B cell (primary cell): ENCODE measurements around the gene MOSPD3. TPM values are rescaled to one million over a fixed set of nuclear protein-coding genes. Genes with fewer than 3 reads are reported as not detected.

Source experiments
- ATAC-seq: fragments of 200-7000 bp; cut with Tn5 transposase; one replicate; pipeline ENCODE4 v1.10.0; 2021; ENCODE audit warnings: low read depth, mild to moderate bottlenecking, moderate number of reproducible peaks, moderate library complexity
- CTCF ChIA-PET: fragments of 350-600 bp; sonication (Branson Sonifier 250); formaldehyde crosslinking; loops from one replicate; lab custom pipeline; 2021; ENCODE audit warnings: antibody characterized with exemption, inconsistent platforms; lab: Charles Lee
- POLR2A ChIA-PET: fragments of 350-600 bp; sonication (Branson Sonifier 250); formaldehyde crosslinking; loops from one replicate; lab custom pipeline; 2021; ENCODE audit warnings: antibody characterized with exemption; lab: Charles Lee
- DNase-seq: peaks from one replicate; pipeline ENCODE4 v3.0.0; 2013
- H2AFZ ChIP-seq: 2 replicates; pipeline ENCODE4 v1.6.1; 2012; ENCODE audit warnings: mild to moderate bottlenecking, low read depth, low read length; ENCODE audit not compliant: insufficient read depth, poor library complexity, severe bottlenecking
- H3K27ac ChIP-seq, 2 donors: 1 replicate in 1 of 2; 2 replicates in 1 of 2; pipeline ENCODE4 v1.5.1; 2012 to 2013; ENCODE audit warnings: low read length in 2 of 2, mild to moderate bottlenecking in 2 of 2, moderate library complexity in 1 of 2
- H3K27me3 ChIP-seq, 4 experiments: fragments of 200-600 bp in 1 of 4; sonication (generic) in 1 of 4; replicated peaks in 1 of 4; 1 replicate in 2 of 4; 2 replicates in 2 of 4; pipeline versions ENCODE4 v1.6.1 to v1.7.0; 2013 to 2016; ENCODE audit warnings: low read length in 3 of 4, mild to moderate bottlenecking in 2 of 4, mixed read lengths in 1 of 4, moderate library complexity in 1 of 4; ENCODE audit not compliant: insufficient read depth in 4 of 4, control insufficient read depth in 3 of 4; ENCODE audit errors: control extremely low read depth in 1 of 4
- H3K36me3 ChIP-seq, 2 experiments: replicated peaks in 1 of 2; 1 replicate in 1 of 2; 2 replicates in 1 of 2; pipeline versions ENCODE4 v1.6.1 to v1.7.1; 2013; ENCODE audit warnings: low read length in 1 of 2; ENCODE audit not compliant: insufficient read depth in 2 of 2, control insufficient read depth in 1 of 2; ENCODE audit errors: control extremely low read depth in 1 of 2, extremely low read depth in 1 of 2
- H3K4me1 ChIP-seq, 2 donors: fragments of 200-600 bp in 1 of 2; sonication (generic) in 1 of 2; 1 replicate in 1 of 2; 2 replicates in 1 of 2; pipeline versions ENCODE4 v1.5.1 to v1.6.1; 2013 to 2017; ENCODE audit warnings: low read length in 2 of 2; ENCODE audit not compliant: control insufficient read depth in 2 of 2, insufficient read depth in 2 of 2
- H3K4me2 ChIP-seq: replicated peaks from 2 replicates; pipeline ENCODE3; 2012; ENCODE audit warnings: mild to moderate bottlenecking, low read depth, low read length; ENCODE audit not compliant: poor library complexity, severe bottlenecking
- H3K4me3 ChIP-seq, 5 experiments: fragments of 200-600 bp in 1 of 5; sonication (generic) in 1 of 5; 1 replicate in 3 of 5; 2 replicates in 2 of 5; pipeline versions ENCODE4 v1.5.1 to v1.7.0; 2011 to 2016; ENCODE audit warnings: low read length in 4 of 5, mild to moderate bottlenecking in 4 of 5, low read depth in 2 of 5, control low read depth in 1 of 5, moderate library complexity in 1 of 5; ENCODE audit not compliant: insufficient read depth in 1 of 5; ENCODE audit errors: control extremely low read depth in 1 of 5, extremely low read depth in 1 of 5
- H3K79me2 ChIP-seq: fragments of 200-600 bp; sonication (generic); one replicate; pipeline ENCODE4 v1.6.0; 2016; ENCODE audit warnings: low read length; ENCODE audit not compliant: control insufficient read depth, insufficient read depth
- H3K9ac ChIP-seq: fragments of 200-600 bp; sonication (generic); 2 replicates; pipeline ENCODE4 v1.6.1; 2017; ENCODE audit warnings: mild to moderate bottlenecking, low read length, moderate library complexity
- H3K9me3 ChIP-seq, 3 donors: one replicate each; pipeline versions ENCODE4 v1.6.1 to v1.7.1; 2013; ENCODE audit warnings: low read length in 2 of 3; ENCODE audit not compliant: control insufficient read depth in 2 of 3, insufficient read depth in 1 of 3; ENCODE audit errors: control extremely low read depth in 1 of 3
- H4K20me1 ChIP-seq: 2 replicates; pipeline ENCODE4 v1.6.0; 2012; ENCODE audit warnings: mild to moderate bottlenecking, low read length; ENCODE audit not compliant: insufficient read depth, control insufficient read depth, poor library complexity, severe bottlenecking
- H3K27ac Mint-ChIP-seq: one replicate; pipeline ENCODE4 v1.8.0; 2021; ENCODE audit warnings: mixed read lengths
- H3K27me3 Mint-ChIP-seq: one replicate; pipeline ENCODE4 v1.8.0; 2021; ENCODE audit warnings: mixed read lengths
- H3K4me1 Mint-ChIP-seq: one replicate; pipeline ENCODE4 v1.8.0; 2021; ENCODE audit warnings: mixed read lengths
- H3K4me3 Mint-ChIP-seq: one replicate; pipeline ENCODE4 v1.8.0; 2021; ENCODE audit warnings: mixed read lengths
- H3K9me3 Mint-ChIP-seq: one replicate; pipeline ENCODE4 v1.8.0; 2022; ENCODE audit warnings: mixed read lengths; ENCODE audit not compliant: insufficient read depth
- EZH2 ChIP-seq: IDR thresholded peaks from 2 replicates; pipeline ENCODE4 v1.6.1; 2012; ENCODE audit warnings: borderline replicate concordance, low read depth, mild to moderate bottlenecking, moderate library complexity, low read length; ENCODE audit not compliant: insufficient read depth, poor library complexity, severe bottlenecking
- WGBS: methylation state at CpG from one replicate; pipeline ENCODE4 v1.1.5; 2013; ENCODE audit warnings: missing lambda C conversion rate; ENCODE audit not compliant: insufficient coverage; 5-methylcytosine and 5-hydroxymethylcytosine counted together
- intact Hi-C: fragments of 100-400 bp; cut with micrococcal nuclease; formaldehyde crosslinking; loops from one replicate; pipeline ENCODE4 v1.10.0; 2022
- polyA plus RNA-seq: library from polyadenylated mRNA; depleted of rRNA; stranded (reverse); fragments of >200 nt; gene quantifications from 2 replicates; pipeline ENCODE4 v1.2.3, GENCODE V29; 2012
- total RNA-seq, 2 donors: library from RNA; stranded (reverse); fragments of 120-200 nt in 1 of 2; gene quantifications; 1 replicate in 1 of 2; 2 replicates in 1 of 2; pipeline versions ENCODE4 v1.2.3 to v1.2.4, GENCODE V29; 2013 to 2022
- TF ChIP-seq, protein P1 (sequence below): fragments of 200-600 bp; IDR thresholded peaks from one replicate; pipeline ENCODE4 v1.8.0; 2022; ENCODE audit warnings: antibody characterized with exemption, mild to moderate bottlenecking

The MOSPD3 gene
- total and polyA plus RNA-seq, 2 donors (not counting 1 experiment from before 2014, with no cell fraction given) = 18.8 to 19.2 TPM

DNA sequence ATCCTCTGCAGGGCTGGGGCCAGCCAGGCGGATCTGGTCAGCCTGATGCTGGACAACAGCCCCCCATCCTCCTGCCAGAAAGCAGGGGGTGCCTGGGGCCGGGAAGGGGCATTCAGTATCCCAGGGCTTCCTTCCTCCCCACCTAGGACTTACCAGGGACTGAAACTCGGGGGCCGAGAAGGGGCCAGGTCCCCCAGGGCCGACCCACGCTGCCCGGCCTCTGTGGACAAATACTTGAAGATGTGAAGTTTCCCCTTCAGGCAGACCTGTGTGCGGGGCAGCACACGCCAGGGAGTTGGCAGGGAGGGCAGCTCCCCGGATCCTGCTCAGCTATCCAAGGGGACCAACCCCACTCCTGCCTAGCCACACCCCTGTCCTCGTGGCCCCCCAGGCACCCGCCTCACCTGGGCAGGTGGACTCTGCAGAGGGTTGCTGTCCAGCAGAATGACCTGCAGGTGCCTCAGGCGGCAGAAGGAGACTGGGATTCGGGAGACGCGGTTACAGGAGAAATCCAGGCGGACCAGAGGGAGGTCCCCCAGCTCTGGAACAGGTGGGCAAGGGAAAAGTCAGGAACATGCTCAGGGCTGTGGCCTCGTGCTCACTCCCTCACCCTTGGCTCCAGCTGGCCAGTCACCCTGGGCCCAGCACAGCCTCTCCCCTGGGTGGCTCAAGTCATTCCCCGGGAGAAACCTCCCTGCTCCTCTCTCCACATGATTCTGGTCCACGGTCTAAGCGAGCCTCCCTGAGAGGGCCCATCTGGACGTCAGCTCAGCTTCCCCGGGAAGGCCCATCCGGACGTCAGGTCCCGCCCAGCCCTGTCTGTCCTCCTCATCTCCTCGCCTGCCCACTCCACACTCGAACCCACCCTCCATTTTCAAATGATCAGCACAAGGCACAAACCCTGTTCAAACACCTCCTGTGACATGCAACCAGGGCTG lies 33.8 kb upstream of the MOSPD3 start:
- Mint-ChIP-seq H3K9me3 (no peaks in the 10 kb centered on the region), H3K4me3 (no peak overlapping the region), H3K4me1 (peaks cover 18% of the 10 kb centered on the region), H3K27ac (no peak overlapping the region), H3K27me3 (no peaks in the 10 kb centered on the region)
- Histone ChIP-seq H3K27me3 (no peaks in the 10 kb centered on the region), H3K36me3 (peaks cover 0 to 89% of the 10 kb centered on the region in 2 experiments), H2AFZ (no peak overlapping the region), H3K79me2 (peaks cover 55% of the 10 kb centered on the region), H3K4me1 (peaks cover 13 to 16% of the 10 kb centered on the region in 2 donors), H3K27ac (no peak overlapping the region), H3K4me3 (no peak overlapping the region), H4K20me1 (peaks cover 91% of the 10 kb centered on the region), H3K4me2 (no peak overlapping the region), H3K9me3 (no peaks in the 10 kb centered on the region), H3K9ac (no peak overlapping the region)
- no peak for DNase-seq
- intact Hi-C loops = no loop called here
- CTCF ChIA-PET = interaction anchor here (1.4 kb wide), 1 partner anchor 17 kb away, joined by 3 read pairs; no protein-coding TSS in a partner anchor
- ATAC-seq = no peak
- POLR2A ChIA-PET = interaction anchor here (0.5 to 0.7 kb wide), 3 partner anchors 19 to 316 kb away, joined by 3 to 8 read pairs (median 4); no protein-coding TSS in a partner anchor
- TF ChIP-seq, protein P1, sequence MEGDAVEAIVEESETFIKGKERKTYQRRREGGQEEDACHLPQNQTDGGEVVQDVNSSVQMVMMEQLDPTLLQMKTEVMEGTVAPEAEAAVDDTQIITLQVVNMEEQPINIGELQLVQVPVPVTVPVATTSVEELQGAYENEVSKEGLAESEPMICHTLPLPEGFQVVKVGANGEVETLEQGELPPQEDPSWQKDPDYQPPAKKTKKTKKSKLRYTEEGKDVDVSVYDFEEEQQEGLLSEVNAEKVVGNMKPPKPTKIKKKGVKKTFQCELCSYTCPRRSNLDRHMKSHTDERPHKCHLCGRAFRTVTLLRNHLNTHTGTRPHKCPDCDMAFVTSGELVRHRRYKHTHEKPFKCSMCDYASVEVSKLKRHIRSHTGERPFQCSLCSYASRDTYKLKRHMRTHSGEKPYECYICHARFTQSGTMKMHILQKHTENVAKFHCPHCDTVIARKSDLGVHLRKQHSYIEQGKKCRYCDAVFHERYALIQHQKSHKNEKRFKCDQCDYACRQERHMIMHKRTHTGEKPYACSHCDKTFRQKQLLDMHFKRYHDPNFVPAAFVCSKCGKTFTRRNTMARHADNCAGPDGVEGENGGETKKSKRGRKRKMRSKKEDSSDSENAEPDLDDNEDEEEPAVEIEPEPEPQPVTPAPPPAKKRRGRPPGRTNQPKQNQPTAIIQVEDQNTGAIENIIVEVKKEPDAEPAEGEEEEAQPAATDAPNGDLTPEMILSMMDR = no peak
- TF ChIP-seq EZH2 = no peak
- 99% methylated on average over 23 of the region's 28 CpGs for WGBS
